ENCODE measurements around the gene UNC80. TPM values are rescaled to one million over a fixed set of nuclear protein-coding genes. Genes with fewer than 3 reads are reported as not detected.

UNC80 gene
- total and polyA plus RNA-seq, 2 donors (not counting 3 experiments of a cell fraction or from before 2014, with no cell fraction given), result not detected

GRCh38 chr2:209922116-209922515 is 150.5 kb downstream of the UNC80 start:
- Histone ChIP-seq H3K79me2 (ENCODE audit: control insufficient read depth, insufficient read depth, low read length) (no peaks in the 10 kb centered on the region), H3K36me3 (ENCODE audit: control insufficient read depth in 2 of 2, extremely low read depth in 1 of 2, insufficient read depth in 2 of 2, low read length in 2 of 2) (no peaks in the 10 kb centered on the region), H4K20me1 (replicated peaks; ENCODE audit: control insufficient read depth, extremely low read depth, insufficient read depth, low read length) (no peaks in the 10 kb centered on the region), H3K9ac (replicated peaks; ENCODE audit: extremely low read depth, insufficient read depth, low read length) (no peak overlapping the region), H3K4me3 (replicated peaks in 1 of 3; ENCODE audit: insufficient read depth in 1 of 3, low read depth in 1 of 3, low read length in 3 of 3) (no peak overlapping the region), H3K9me1 (replicated peaks; ENCODE audit: control insufficient read depth, extremely low read depth, insufficient read depth, low read length) (no peaks in the 10 kb centered on the region), H3K4me1 (ENCODE audit: control insufficient read depth, extremely low read depth, insufficient read depth, low read length) (no peaks in the 10 kb centered on the region), H3K9me3 (replicated peaks; ENCODE audit: control insufficient read depth, insufficient read depth, low read length) (no peaks in the 10 kb centered on the region), H2AFZ (ENCODE audit: low read depth, low read length) (no peak overlapping the region), H3K27ac (ENCODE audit: insufficient read depth, low read depth, low read length) (no peak overlapping the region), H3K4me2 (ENCODE audit: insufficient read depth, low read length) (no peak overlapping the region), H3K27me3 (ENCODE audit: control insufficient read depth in 2 of 2, insufficient read depth in 2 of 2, low read length in 2 of 2) (no peaks in the 10 kb centered on the region)
- POLR2A ChIA-PET, result no interaction called here
- DNase-seq (ENCODE audit: low read depth, low spot score), result no peak
- CTCF ChIA-PET, result no interaction called here
- dilution Hi-C loops (cut with MboI; ENCODE audit: extremely low pct_ligation_motif_present, low sequenced_read_pairs) (no loop called here), intact Hi-C loops (cut with micrococcal nuclease) (no loop called here)
- TF ChIP-seq JUN (IDR thresholded peaks at IDR 0.05; ENCODE audit: borderline replicate concordance, insufficient read depth, insufficient read length, low read depth), result no peak
- no peak for TF ChIP-seq POLR2A (IDR thresholded peaks at IDR 0.05; ENCODE audit: low read depth, low read length)
- TF ChIP-seq MAX (IDR thresholded peaks at IDR 0.05; ENCODE audit: insufficient read depth, insufficient read length), result no peak
- TF ChIP-seq FOS (IDR thresholded peaks at IDR 0.05; ENCODE audit: borderline replicate concordance, insufficient read depth, low read length), result no peak
- no peak for TF ChIP-seq EZH2 (IDR thresholded peaks at IDR 0.05; ENCODE audit: borderline replicate concordance, low read depth, low read length, severe bottlenecking)
- TF ChIP-seq MYC (IDR thresholded peaks at IDR 0.05; ENCODE audit: low read depth, low read length), result no peak
- TF ChIP-seq POLR2AphosphoS5 (IDR thresholded peaks at IDR 0.05; ENCODE audit: insufficient read depth, low read depth, low read length), result no peak
- TF ChIP-seq CTCF (IDR thresholded peaks at IDR 0.05; ENCODE audit: extremely low read depth in 1 of 2, insufficient read depth in 1 of 2, low read depth in 1 of 2, low read length in 2 of 2), result no peak
- no peak for TF ChIP-seq GATA2 (IDR thresholded peaks at IDR 0.05; ENCODE audit: insufficient read depth, insufficient read length, low read depth, low read length)
- BruUV-seq (replicated peaks), result no TSS peak
- FAIRE-seq, result no peak

Measured in endothelial cell of umbilical vein (primary cell).